ENCODE data around the gene BSG.

DNA sequence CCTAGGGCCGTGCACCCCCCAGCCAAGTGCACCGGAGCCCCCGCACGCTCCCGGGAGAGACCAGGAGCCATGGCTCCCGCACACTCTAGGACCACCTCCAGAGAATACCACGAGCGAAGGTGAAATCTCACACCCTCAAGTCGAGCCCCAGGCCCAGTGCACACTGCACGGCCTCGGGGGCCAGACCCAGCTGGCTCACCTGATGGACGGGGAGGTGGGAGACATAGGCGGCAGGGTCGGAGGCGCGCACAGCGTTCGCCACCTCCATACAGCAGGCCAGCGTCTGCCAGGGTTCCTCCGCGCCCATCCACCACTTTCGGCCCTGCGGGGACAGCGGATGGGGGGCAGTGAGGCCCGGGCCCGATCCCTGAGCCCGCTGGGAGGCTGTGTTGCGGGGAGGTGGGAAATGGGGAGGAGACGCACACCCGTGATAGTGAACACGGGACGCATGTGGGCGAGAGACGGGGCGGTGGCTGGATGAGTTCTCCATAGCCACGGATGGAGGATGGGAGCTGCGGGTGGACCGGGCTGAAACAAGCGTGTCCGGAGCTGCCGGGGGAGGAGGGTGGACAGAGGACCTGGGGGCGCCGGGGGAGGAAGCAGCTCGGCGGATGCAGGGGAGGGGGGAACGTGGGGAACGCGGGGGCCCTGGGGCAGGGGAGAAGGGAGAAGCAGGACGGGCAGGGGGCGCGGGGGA lies 47.9 kb downstream of the BSG start:
- TF ChIP-seq POLR2A (IDR thresholded peaks at IDR 0.05; ENCODE audit: low read depth, low read length) (no peak), POLR2AphosphoS5 (IDR thresholded peaks at IDR 0.05; ENCODE audit: low read depth, low read length) (no peak)
